Osteoblast (primary cell): Measurements from ENCODE around the gene TAF4. TPM values are rescaled to one million over a fixed set of nuclear protein-coding genes. Genes with fewer than 3 reads are reported as not detected.

Source experiments
- DNase-seq: peaks from one replicate; pipeline ENCODE4 v3.0.0; 2011; ENCODE audit warnings: low spot score, mixed read lengths; ENCODE audit not compliant: insufficient read length; ENCODE audit errors: missing footprints
- H2AFZ ChIP-seq: 2 replicates; pipeline ENCODE4 v1.6.0; 2011; ENCODE audit warnings: mild to moderate bottlenecking, low read length
- H3K27ac ChIP-seq: 2 replicates; pipeline ENCODE4 v1.5.1; 2011; ENCODE audit warnings: mild to moderate bottlenecking, low read depth, low read length, moderate library complexity
- H3K27me3 ChIP-seq: 2 replicates; pipeline ENCODE4 v1.6.0; 2012; ENCODE audit warnings: mild to moderate bottlenecking, control low read depth, inconsistent platforms, low read length, moderate library complexity; ENCODE audit not compliant: insufficient read depth
- H3K36me3 ChIP-seq: 2 replicates; pipeline ENCODE4 v1.5.1; 2011; ENCODE audit warnings: mild to moderate bottlenecking, low read length, control low read depth, moderate library complexity; ENCODE audit not compliant: insufficient read depth
- H3K4me1 ChIP-seq: 2 replicates; pipeline ENCODE4 v1.5.1; 2011; ENCODE audit warnings: mild to moderate bottlenecking, low read length, control low read depth, moderate library complexity; ENCODE audit not compliant: insufficient read depth
- H3K4me2 ChIP-seq: 2 replicates; pipeline ENCODE4 v1.6.0; 2011; ENCODE audit warnings: mild to moderate bottlenecking, low read length; ENCODE audit not compliant: insufficient read depth
- H3K4me3 ChIP-seq: fragments of 200-600 bp; sonication (generic); 3 replicates; pipeline ENCODE4 v1.5.1; 2012; ENCODE audit warnings: mild to moderate bottlenecking, low read length, inconsistent platforms; ENCODE audit not compliant: insufficient read depth
- H3K79me2 ChIP-seq: 2 replicates; pipeline ENCODE4 v1.6.0; 2012; ENCODE audit warnings: mild to moderate bottlenecking, low read length, control low read depth, inconsistent platforms; ENCODE audit not compliant: insufficient read depth
- H3K9me3 ChIP-seq: 2 replicates; pipeline ENCODE4 v1.5.1; 2011; ENCODE audit warnings: low read depth, low read length, control low read depth
- H4K20me1 ChIP-seq: 2 replicates; pipeline ENCODE4 v1.6.0; 2012; ENCODE audit warnings: mild to moderate bottlenecking, low read length, control low read depth; ENCODE audit not compliant: insufficient read depth
- CTCF ChIP-seq: IDR thresholded peaks from 2 replicates; pipeline ENCODE4 v1.5.1; 2011; ENCODE audit warnings: mild to moderate bottlenecking, low read depth, low read length, moderate library complexity; ENCODE audit errors: extremely low read depth
- total RNA-seq: library from RNA; depleted of rRNA; stranded (reverse); fragments of >200 nt; gene quantifications from 2 replicates; pipeline ENCODE4 v1.2.3, GENCODE V29; 2012

TAF4 gene
- total RNA-seq, 1 donor: 4.3 TPM

GRCh38 chr20:61939691-61940360 is 125.9 kb downstream of the TAF4 start:
- Histone ChIP-seq H3K4me2 (no peak overlapping the region), H3K27me3 (no peaks in the 10 kb centered on the region), H3K4me1 (no peaks in the 10 kb centered on the region), H3K9me3 (no peaks in the 10 kb centered on the region), H3K79me2 (no peaks in the 10 kb centered on the region), H3K27ac (no peak overlapping the region), H2AFZ (no peak overlapping the region), H4K20me1 (no peaks in the 10 kb centered on the region), H3K36me3 (no peaks in the 10 kb centered on the region), H3K4me3 (no peak overlapping the region)
- peak; percentile 85 for DNase-seq
- no peak for TF ChIP-seq CTCF

GRCh38 chr20:61938839-61939690 is 126.6 kb downstream of the TAF4 start:
- no peaks in the 10 kb centered on the region for H4K20me1 ChIP-seq
- no peaks in the 10 kb centered on the region for H3K27me3 ChIP-seq
- no peak for TF ChIP-seq CTCF
- no peak overlapping the region for H2AFZ ChIP-seq
- peak; percentile 82 for DNase-seq
- H3K9me3 ChIP-seq: no peaks in the 10 kb centered on the region
- no peak overlapping the region for H3K4me3 ChIP-seq
- H3K4me2 ChIP-seq: no peak overlapping the region
- H3K36me3 ChIP-seq: no peaks in the 10 kb centered on the region
- no peaks in the 10 kb centered on the region for H3K4me1 ChIP-seq
- H3K79me2 ChIP-seq: no peaks in the 10 kb centered on the region
- no peak overlapping the region for H3K27ac ChIP-seq

- Histone ChIP-seq H3K4me1 (no peaks in the 10 kb centered on the region), H4K20me1 (no peaks in the 10 kb centered on the region), H3K9me3 (no peaks in the 10 kb centered on the region), H3K79me2 (no peaks in the 10 kb centered on the region), H3K36me3 (no peaks in the 10 kb centered on the region), H3K4me3 (no peak overlapping the region), H3K27me3 (no peaks in the 10 kb centered on the region), H3K4me2 (no peak overlapping the region), H3K27ac (no peak overlapping the region), H2AFZ (no peak overlapping the region)
- DNase-seq: peak; percentile 90
- no peak for TF ChIP-seq CTCF
Measured at GRCh38 chr20:61937963-61938838, 127.5 kb downstream of the TAF4 start.
